Stimulated activated CD8-positive, alpha-beta memory T cell treated with anti-CD3 and anti-CD28 coated beads, Interleukin-4, amount 100 ng/mL, for 4 hours (primary cell): ENCODE data around the gene SEPSECS.

ENCODE experiments used
- DNase-seq, 2 donors: peaks; one replicate each; pipeline ENCODE4 v3.0.0-alpha.2; 2020; ENCODE audit warnings: low read depth in 2 of 2, low spot score in 1 of 2

The SEPSECS gene

GRCh38 chr4:25110527-25111329 is 49.5 kb downstream of the SEPSECS start:
- DNase-seq = no peak

- no peak for DNase-seq
Observed at GRCh38 chr4:25109511-25109910, 50.7 kb downstream of the SEPSECS start.

DNA sequence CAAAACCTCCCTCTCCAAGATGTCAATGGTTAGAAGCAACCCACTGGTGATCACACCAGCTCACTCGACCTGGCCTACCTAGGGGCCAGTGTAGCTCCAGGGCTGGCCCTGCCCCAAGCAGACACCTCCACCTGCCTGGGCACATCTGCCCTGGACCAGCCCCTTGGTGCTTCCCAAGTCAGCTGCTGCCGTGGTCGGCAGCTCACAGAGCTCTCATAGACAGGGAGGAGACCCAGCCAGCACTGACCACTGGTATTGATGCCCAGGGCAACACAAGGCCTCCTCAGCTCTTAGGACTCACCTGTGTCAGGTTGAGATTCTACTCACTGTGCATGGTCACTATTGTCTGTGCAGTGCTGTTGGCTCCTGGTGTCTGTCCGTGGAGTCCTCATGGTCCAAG is 51.7 kb downstream of the SEPSECS start:
- no peak for DNase-seq

GRCh38 chr4:25107827-25108516 is 52.3 kb downstream of the SEPSECS start:
- no peak for DNase-seq

GRCh38 chr4:25106363-25107151 is 53.7 kb downstream of the SEPSECS start:
- DNase-seq = no peak

DNA sequence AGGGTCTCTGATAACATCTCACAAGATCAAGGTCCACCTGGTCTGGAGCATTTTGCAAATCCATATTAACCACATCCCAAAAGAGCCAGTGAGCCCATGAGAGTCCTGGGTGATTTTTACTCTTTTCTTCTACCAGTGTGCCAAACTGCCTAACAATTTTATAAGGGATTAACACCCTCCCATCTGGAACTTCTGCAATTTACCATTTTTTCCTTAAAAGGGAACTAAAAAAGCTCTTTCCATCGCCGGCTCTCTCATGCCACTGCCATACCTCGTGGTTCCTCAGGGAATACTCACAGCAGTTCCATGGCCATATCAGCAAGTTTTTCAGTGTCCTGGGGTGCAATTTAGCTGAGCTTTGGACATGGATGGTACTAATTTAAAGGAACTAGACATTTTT is 55.7 kb downstream of the SEPSECS start:
- no peak for DNase-seq

DNA sequence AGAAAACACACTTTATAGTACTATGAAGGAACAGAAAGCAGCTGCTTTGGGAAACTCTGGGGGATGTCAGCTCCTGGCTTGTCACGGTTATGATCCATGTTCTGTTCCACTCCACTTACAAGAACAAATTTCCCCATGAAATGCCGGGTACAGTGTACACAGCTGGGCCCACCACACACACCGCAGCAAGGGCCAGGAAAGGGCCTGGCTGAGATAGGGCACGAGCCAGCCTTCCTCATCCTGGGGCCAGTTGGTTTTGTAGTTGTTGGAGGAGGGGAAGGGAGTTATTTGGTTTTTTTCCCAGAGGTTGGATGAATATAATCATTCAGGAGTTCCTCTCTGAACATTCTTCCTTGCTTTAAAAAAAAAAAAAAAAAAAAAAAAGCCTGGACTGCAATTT is 56.8 kb downstream of the SEPSECS start:
- DNase-seq = no peak

- DNase-seq = no peak
Observed at GRCh38 chr4:25101836-25102235, 58.4 kb downstream of the SEPSECS start.

- no peak for DNase-seq
Observed at GRCh38 chr4:25100710-25101109, 59.5 kb downstream of the SEPSECS start.

- no peak for DNase-seq
Observed at GRCh38 chr4:25100021-25100555, 60.2 kb downstream of the SEPSECS start.

GRCh38 chr4:25098964-25099891 is 61.0 kb downstream of the SEPSECS start:
- DNase-seq = no peak

- no peak for DNase-seq
Observed at GRCh38 chr4:25096981-25097443, 63.2 kb downstream of the SEPSECS start.

DNA sequence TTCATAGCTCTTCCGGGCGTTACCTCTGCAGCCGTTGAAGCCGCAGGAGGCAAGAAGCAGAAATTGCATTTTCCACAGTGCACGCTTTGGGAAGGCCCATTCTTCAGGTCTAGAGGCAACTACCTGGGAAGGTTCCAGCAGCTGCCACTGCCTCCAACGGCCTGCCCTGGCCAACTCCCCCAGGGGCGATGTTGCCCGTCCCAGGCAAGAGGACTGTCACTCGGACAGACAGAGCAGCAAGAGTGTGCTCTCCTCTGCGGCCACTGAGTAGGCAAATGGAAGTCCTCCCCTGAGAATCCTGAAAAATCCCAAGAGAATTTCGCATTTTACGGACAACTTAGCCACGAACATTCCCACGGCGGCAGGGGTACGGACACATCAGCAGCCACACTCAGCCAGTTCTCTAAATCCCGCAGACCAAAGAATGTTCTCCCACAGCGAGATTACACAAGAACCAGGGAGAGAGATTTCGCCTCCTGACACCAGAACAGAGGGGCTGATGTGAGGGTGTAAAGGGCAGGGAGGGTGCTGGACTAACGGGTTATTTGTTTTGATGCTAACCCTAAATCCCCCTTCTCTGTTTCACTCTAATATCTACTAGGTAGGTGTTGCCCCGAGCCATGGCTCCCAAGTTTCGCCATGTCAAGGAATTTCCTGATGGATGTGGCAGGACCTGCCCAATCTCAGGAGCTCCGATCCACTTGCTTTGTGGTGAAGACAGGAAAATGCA is 63.8 kb downstream of the SEPSECS start:
- DNase-seq = no peak

- no peak for DNase-seq
Observed at GRCh38 chr4:25095837-25096236, 64.4 kb downstream of the SEPSECS start.

GRCh38 chr4:25092139-25092538 is 68.1 kb downstream of the SEPSECS start:
- no peak for DNase-seq

DNA sequence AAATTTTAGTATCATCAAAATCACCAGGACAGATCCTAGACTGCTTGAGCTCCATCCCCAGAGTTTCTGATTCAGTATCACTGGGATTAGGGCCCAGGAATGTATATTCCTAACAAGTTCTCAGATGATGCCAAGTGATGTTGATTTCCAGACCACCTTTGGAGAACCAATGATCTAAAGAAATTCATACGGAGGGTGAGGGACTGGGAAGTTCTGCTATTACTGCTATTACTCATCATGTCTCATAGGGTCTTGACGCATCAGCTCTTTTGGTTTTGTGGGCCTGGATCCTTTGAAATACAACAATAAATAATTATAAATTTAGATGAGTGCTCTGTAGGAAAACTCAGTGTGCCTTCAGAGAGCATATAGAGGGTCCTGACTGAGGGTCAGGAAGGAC is 69.7 kb downstream of the SEPSECS start:
- DNase-seq = no peak

GRCh38 chr4:25089051-25089763 is 71.0 kb downstream of the SEPSECS start:
- no peak for DNase-seq

DNA sequence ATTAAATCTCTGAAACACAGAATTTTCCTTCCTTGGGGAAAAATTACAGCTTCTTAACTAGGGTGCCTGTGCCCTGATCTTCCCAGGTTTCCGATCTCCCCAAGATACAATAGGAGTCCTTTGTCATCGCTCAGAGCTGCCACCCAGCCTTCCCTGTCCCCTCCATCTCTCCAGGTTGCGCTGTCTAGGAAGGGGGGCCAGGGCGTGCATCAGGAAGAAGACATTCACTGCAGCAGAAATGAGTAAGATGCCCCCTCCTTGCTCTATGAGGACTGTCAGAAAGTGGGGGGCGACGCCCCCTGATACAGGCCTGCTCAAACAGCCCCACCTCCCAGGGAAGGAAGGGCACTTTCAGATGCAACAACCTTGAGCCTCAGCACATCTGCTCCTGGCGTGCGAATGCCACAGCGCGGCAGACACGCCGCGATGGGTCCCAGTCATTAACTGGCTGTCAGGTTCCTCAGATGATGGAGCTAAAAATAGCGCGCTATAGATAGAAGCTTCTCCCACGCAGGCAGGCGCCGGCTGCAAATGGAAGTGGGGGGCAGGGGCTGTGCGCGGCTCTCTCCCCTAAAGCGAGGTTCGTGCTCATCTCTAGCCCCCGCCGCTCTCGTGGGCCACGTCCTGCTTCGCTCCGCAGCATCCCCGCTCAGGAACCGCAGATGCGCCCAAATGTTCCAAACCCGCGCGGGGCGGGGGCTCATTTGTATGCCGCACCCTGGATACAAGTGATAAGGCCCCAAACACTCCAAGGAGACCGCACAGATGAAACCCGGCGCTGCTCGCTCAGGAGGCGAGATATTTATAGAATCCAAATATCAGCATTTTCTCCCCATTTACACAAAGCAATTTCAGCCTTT is 71.9 kb downstream of the SEPSECS start:
- DNase-seq = no peak
